Urothelium cell line (cell line): ENCODE results near the gene SP8.

Experiments used
- DNase-seq: peaks from one replicate; pipeline ENCODE4 v3.0.0; 2011; ENCODE audit warnings: low spot score, mixed read lengths
- FAIRE-seq: peaks from 2 replicates; lab custom pipeline; 2011; peaks lifted over from hg19 to GRCh38; lab: Jason Lieb, UNC

The SP8 gene

DNA sequence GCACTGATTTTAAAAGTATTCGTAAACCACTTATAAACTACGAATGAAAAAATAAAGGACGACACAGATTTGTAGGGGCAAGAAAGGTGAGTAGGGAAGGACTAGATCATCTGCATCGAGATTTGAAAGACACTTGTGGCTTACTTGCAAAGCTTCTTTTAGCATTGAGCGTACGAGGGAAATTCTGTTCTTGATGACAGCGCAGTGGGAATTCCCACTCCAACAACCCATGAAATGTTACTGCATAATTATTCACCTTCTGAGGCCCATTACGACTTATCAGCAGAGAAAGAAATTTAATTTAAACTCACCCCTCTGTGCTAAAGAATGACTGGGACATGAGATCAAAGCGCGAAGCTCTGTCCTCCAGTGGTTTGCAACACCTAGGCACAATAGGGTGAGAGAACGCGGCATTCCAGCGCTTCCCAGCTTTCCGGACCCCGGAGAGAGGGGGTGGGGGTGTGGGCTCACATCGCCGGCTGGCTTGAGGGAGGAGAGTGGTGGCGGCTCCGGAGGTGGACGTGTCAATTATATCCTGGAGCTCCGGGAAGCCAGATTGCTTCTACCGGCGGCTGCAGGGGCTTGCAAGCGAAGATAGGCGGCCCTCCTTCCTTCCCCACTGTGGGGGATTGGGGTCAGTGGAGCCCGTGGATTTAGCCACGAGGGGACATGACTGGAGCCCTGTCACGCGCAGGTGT is 10.3 kb downstream of the SP8 start:
- DNase-seq, result no peak
- no peak for FAIRE-seq

DNA sequence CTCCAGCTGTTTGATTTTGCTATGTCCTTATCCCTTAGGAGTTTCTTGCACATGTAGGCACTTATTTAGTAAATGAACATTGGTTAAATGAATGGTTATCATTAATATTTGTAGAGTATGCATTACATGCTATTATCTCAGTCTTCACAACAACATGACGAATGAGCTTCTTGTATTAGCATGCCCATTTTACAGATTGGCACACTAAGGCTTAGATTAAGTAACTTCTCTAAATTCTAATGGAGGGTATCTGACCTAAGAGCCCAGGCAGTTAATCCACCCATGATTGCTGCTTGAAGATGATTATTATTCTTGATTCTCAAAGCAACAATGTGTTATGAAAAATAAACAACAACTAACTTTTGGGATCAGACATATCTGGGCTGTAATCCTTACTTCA is 32.7 kb downstream of the SP8 start:
- no peak for FAIRE-seq

DNA sequence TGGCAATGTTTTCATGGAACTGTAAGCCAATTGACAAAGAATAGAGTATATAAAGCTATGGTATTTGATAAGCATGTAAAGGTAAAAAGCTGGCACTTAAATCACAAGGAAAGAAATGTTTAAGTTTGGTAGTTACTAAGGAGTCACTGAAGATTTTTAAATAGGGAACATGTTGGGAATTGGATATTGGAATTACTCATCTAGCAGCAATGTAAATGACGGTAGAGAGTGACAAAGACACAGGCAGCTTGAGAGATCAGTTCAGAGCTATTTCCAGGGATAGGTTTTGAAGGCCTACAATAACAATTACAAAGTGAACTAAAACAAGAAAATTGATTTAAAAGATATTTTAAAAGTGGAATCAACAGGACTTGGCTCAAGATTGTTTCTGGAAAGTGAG is 36.8 kb downstream of the SP8 start:
- FAIRE-seq (no peak), DNase-seq (no peak)

More for the DNA sequence above, 32.7 kb downstream of the SP8 start:
- DNase-seq, result no peak

DNA sequence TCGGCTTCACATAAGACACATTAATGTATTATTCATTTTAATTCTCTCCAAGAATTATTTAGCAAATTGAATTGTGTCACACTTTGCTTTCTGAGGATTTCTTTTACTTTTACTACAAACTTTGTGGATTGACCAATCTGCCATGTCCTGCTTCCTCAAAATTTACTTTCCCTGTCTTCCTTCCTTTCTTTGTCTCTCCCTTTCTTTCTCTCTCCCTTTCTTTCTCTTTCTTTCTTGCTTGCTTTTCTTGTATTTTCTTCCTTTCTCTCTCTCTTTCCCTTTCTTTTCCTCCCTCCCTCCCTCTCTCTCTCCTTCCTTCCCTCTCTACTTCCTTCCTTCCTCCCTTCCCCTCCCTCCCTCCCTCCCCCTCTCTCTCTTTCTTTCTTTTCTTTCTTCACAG is 37.8 kb downstream of the SP8 start:
- no peak for FAIRE-seq
- no peak for DNase-seq

DNA sequence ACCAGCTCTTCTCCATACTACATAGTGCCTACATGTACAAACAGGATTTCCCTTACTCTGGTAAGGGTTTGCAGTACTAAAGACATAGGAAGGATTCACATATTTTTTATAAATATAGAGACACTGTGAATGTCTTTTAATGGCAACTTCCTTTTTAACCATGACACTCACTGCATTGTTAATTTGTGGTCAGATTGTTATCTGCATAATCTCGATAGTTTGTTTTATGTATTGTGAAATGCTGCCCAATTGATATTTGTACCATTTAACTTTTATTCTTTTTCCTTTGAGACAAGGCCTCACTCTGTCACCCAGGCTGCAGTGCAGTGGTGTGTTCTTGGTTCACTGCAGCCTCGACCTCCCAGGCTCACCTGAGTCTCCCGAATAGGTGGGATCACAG is 39.7 kb downstream of the SP8 start:
- DNase-seq (no peak), FAIRE-seq (no peak)

DNA sequence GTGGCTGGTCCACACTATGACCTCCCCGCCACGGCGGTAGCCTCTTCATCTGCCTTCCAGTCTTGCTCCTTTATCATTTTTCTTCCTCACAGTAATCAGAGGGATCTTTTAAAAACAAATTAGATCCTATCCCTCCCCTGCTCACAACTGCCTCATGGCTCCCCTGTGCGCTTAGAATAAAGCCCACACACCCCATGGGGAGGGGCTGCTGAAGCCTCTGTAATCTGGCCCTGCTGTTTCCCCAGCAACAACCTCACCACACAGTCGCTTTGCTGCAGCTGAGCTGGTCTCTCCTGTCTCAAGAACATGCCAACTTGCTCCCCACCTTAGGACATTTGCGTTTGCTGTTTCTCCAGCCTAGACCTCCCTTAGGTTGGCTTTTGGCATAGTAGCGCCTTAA is 41.0 kb downstream of the SP8 start:
- DNase-seq (no peak), FAIRE-seq (no peak)

DNA sequence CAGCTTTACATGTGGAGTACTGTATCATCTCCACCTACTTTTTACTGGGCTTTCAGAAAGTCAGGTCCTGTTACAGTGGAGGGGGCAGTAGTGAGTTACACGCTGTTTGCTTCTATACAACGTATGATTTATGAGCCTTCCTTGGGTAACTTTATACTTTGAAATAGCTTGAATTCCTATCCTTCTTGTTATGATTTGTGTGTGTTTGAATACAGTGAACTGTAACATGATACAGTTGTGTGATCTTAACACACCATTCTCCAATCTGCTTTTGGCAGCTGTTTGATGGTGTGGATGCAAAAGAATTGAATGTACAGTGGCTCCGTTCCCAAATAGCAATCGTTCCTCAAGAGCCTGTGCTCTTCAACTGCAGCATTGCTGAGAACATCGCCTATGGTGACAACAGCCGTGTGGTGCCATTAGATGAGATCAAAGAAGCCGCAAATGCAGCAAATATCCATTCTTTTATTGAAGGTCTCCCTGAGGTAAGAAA is 41.7 kb downstream of the SP8 start:
- DNase-seq (peak; percentile 46), FAIRE-seq (peak; percentile 59)

DNA sequence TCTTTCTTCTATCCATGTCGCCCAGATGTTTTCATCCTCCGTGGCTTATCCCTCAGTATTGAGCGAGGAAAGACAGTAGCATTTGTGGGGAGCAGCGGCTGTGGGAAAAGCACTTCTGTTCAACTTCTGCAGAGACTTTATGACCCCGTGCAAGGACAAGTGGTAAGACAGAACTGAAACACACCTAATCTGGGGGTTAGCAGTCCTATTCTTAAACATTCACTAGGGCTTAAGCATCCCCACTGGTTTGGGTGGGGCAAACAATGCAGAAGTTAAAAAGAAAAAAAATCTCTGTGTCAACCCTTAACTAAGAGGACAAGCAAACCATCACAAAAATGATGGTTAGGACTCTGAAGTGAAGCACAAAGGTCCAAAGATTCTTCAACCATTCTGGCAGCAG is 43.8 kb downstream of the SP8 start:
- DNase-seq (no peak), FAIRE-seq (no peak)

DNA sequence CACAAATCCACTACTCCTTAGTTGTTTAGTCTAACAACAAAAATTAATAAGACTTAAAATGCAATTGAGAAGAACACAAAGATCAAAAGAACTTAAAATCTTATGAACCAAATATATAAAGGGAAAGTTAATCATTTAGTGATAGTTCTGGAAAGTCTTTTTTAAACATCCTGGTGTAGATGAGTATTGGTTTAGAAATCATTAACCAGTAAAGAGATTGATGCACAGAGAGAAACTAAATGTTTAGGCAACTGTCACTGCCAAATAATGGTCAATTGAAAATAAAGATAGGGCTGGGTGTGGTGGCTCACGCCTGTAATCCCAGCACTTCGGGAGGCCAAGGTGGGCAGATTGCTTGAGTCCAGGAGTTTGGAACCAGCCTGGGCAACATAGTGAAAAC is 44.9 kb downstream of the SP8 start:
- DNase-seq (no peak), FAIRE-seq (no peak)

DNA sequence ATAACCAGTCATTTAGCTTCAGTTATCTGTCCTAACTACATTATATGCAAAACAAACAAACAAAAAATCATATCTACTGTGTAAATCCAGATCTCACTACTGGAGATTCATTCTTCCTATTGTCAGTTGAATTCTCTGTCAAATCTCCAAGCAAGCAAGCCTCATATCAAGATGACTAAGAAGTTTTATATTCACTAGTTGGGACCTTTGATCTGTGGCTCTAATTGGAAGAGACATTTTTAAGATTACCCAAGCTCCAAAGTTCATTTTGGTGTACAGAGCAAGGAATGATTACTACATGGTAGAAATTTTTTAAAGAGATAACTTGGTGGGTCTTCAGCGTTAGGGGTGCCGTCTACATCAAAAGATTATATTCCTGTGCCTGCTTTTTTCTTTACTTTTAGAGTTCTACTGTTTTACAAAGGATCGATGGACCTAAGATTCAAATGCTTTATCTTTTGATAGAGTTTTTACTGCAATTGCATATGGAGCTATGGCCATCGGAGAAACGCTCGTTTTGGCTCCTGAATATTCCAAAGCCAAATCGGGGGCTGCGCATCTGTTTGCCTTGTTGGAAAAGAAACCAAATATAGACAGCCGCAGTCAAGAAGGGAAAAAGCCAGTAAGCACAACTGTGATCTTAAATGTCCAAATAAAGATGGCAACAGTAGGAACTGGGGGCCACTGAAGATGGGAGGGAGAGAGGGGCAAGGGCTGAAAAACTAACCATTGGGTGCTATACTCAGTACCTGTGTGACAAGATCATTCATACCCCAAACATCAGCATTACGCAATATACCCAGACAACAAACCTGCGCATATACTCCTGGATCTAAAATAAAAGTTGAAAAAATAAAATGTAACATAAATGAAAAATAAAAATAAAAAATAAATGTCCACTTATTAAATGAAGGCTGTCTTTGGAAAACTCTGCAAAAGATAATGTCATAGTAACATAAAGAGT is 47.9 kb downstream of the SP8 start:
- FAIRE-seq (no peak), DNase-seq (no peak)

DNA sequence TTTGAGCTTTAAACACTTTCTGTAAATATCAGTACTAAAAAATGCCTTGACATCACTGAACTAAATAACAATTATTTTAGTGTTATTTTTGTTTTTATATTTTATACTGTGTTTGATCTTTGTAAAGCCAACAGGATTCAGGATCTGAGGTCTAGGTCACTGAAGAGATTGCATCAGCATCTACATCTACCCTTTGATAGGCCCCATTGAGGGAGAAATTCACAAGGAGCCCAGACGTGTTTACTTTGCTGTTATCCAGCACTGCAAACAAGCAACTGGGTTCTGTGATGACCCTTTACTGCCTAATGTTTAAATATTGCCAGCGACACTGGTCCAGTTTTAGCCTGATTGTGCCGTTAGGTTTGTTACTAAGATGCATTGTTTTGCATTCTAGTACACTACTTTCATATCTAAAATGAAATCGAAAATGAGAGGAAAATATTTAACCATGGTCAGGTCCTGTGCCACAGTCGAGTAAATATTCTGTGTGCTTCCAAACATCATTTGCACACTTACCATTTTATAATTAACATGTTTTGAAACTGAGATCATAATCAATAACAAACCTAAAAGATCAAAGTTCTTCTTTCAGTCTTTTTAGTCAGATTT is 48.7 kb downstream of the SP8 start:
- DNase-seq, result no peak
- FAIRE-seq, result no peak

DNA sequence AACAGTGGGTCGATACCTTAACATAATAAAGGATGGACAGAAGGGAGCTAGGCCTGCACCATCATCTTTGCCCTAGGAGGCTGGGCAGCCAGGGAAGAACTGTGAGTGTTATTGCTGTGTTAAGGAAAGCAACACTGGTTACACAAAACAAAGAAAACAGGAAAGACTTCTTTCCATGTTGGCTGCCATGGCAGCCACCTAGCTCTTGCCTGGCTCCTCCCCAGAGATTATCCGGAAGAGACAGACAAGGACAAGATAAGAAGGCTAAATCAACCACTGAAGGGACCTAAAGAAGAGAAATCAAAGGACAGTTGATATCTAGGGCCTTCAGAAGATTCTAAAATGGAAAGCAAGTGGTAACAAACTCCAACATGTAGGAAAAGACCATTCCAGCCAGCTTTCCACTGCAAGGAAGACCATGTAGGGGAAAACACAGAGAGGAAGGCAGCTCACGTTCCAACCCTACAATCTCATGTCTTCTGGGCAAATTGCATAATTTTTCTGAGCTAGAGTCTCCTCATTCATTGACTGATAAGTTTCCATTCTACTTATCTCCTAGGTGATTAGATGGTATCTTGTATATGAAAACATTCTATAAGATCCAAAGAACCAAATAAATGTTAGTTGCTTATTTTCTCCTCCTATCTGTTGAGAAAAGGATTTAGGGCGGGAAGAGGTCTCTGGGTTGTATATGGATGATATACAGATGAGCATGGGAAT is 51.2 kb downstream of the SP8 start:
- no peak for FAIRE-seq

More for the DNA sequence above, 51.2 kb downstream of the SP8 start:
- no peak for DNase-seq
